RWPE1 (cell line): Measurements from ENCODE around the gene IKBKE.

Source experiments
- CTCF ChIA-PET: fragments of 350-600 bp; sonication (Branson Sonifier 250); formaldehyde crosslinking; extraction: SDS; loops from one replicate; lab custom pipeline; 2021; lab: Yijun Ruan, JAX
- POLR2A ChIA-PET: fragments of 400-600 bp; formaldehyde crosslinking; extraction: SDS; loops from one replicate; lab custom pipeline; 2020; ENCODE audit warnings: antibody characterized with exemption; ENCODE audit not compliant: low non-redundant PET; lab: Yijun Ruan, JAX
- DNase-seq: peaks from one replicate; pipeline ENCODE4 v3.0.0; 2012; ENCODE audit warnings: low spot score
- H3K27ac ChIP-seq: fragments of 450-650 bp; 2 replicates; pipeline ENCODE4 v1.5.1; 2017
- TF ChIP-seq, protein P1 (sequence below): fragments of 450-650 bp; conservative IDR thresholded peaks from 2 replicates; pipeline ENCODE4 v1.5.1; 2017; ENCODE audit warnings: low read depth, mild to moderate bottlenecking

Gene IKBKE

DNA sequence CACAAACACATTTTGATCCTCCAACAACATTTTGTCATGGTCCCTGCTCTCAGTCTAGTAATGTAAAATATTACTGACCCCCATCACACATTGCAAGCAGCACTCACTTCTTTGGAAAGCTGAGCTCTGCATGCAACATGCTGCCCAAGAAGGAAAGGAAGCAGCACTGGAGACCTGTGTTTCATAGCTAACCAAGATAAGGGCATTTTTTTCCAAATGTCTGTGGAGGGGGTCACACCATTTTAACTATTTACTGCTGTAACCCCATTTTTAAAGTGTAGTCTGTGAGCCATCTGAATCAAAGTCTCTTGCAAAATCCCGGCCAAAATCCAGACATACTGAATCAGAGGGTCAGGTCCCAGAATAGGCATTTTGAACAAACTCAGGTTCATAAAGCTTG lies 32.5 kb downstream of the IKBKE start:
- H3K27ac ChIP-seq: no peak overlapping the region
- POLR2A ChIA-PET: no interaction called here
- TF ChIP-seq, protein P1, sequence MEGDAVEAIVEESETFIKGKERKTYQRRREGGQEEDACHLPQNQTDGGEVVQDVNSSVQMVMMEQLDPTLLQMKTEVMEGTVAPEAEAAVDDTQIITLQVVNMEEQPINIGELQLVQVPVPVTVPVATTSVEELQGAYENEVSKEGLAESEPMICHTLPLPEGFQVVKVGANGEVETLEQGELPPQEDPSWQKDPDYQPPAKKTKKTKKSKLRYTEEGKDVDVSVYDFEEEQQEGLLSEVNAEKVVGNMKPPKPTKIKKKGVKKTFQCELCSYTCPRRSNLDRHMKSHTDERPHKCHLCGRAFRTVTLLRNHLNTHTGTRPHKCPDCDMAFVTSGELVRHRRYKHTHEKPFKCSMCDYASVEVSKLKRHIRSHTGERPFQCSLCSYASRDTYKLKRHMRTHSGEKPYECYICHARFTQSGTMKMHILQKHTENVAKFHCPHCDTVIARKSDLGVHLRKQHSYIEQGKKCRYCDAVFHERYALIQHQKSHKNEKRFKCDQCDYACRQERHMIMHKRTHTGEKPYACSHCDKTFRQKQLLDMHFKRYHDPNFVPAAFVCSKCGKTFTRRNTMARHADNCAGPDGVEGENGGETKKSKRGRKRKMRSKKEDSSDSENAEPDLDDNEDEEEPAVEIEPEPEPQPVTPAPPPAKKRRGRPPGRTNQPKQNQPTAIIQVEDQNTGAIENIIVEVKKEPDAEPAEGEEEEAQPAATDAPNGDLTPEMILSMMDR: no peak
- CTCF ChIA-PET: interaction anchor here (0.5 to 2.5 kb wide), 6 partner anchors 13 to 997 kb away, joined by 3 to 8 read pairs (median 3); no protein-coding TSS in a partner anchor
- no peak for DNase-seq

- CTCF ChIA-PET: interaction anchor here (0.6 to 2.5 kb wide), 6 partner anchors 14 to 478 kb away, joined by 3 to 8 read pairs (median 4); no protein-coding TSS in a partner anchor
- POLR2A ChIA-PET: no interaction called here
- TF ChIP-seq, protein P1: no peak
- peak overlapping the region; percentile 74 for H3K27ac ChIP-seq
- DNase-seq: peak; percentile 93
These were observed 33.5 kb downstream of the IKBKE start for GRCh38 chr1:206503591-206504362.

DNA sequence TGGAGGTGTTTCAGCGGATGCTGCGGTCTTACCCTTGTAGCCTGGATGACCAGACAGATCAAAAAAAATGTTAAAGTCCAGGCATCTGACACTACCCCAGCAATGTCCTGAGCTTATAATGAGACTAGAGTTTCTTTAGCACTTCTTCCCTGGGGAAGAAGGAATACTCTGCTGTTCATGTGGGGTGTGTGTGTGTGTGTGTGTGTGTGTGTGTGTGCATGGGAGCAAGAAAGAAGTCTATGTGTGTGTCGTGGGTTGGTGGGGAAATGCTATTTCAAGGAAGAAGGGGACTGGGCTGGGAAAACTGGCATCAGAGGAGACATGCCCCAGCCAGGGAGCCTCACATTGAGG lies 34.1 kb downstream of the IKBKE start:
- ChIA-PET CTCF (interaction anchor here (1.6 to 2.5 kb wide), 3 partner anchors 25 to 79 kb away, joined by 5 to 8 read pairs (median 8); no protein-coding TSS in a partner anchor), POLR2A (no interaction called here)
- TF ChIP-seq, protein P1: no peak
- H3K27ac ChIP-seq: peak overlapping the region; percentile 74
- DNase-seq: no peak

GRCh38 chr1:206505702-206506355 lies 35.6 kb downstream of the IKBKE start:
- no peak overlapping the region; the same call in 1 of the 2 replicates for H3K27ac ChIP-seq
- TF ChIP-seq, protein P1: peak; percentile 62
- peak; percentile 73 for DNase-seq
- ChIA-PET POLR2A (no interaction called here), CTCF (interaction anchor here (0.6 to 2.7 kb wide), 17 partner anchors 10 to 423 kb away, joined by 3 to 12 read pairs (median 4); partner anchors contain the start of gene EIF2D)

DNA sequence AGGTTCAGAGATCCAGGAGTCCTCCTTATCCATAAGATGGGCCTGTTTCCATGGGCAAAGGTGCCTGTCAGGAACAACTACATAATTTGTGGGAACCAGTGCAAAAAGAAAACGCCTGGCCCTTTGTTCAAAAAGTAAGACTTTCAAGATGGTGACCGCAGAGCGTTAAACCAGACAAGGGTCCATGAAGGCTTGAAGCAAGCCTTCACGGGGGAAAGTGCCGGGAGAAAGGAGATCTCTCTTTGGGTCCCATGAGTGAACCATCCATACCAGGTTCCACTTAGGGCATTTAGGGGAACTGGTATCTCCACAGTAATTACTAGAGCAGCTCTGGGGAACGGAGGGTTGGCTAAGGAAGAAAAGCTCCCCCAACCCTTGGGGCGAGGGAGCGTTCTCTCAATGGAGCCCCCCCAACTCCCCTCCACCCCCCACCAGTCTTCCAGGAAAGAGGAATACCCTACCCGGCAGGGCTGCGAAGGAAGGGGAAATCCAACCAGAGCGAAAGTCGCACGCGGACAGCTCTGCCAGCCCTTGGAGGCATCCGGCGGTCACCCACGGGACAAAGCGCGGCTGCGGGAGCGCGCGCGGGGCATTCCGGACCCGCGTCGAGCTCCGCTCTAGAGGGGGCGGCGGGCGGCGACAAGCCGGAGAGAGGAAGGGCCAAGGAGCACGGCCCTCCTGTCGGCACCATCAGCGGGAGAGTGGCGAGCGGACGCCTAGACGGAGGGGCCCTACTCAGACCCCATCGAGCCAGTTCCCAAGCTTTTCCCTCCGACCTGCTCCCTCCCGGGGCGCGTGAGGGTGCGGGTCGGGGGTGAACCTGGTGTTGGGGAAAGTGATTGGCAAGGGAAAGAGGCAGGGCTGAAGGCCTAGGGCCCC lies 36.4 kb downstream of the IKBKE start:
- ChIA-PET CTCF (interaction anchor here (0.6 to 2.7 kb wide), 18 partner anchors 11 to 422 kb away, joined by 3 to 12 read pairs (median 4); partner anchors contain the start of gene EIF2D), POLR2A (interaction anchor here (1.0 kb wide), 2 partner anchors 10 to 11 kb away, joined by 4 to 6 read pairs; no protein-coding TSS in a partner anchor)
- TF ChIP-seq, protein P1: no peak
- DNase-seq: no peak
- H3K27ac ChIP-seq: peak overlapping the region; percentile 76
